NT2/D1 (cell line): Measurements from ENCODE around the gene PRSS1.

Experiments
- DNase-seq: peaks from one replicate; pipeline ENCODE4 v3.0.0-alpha.2; 2011; ENCODE audit warnings: low read depth, low spot score
- H3K27me3 ChIP-seq: 2 replicates; pipeline ENCODE4 v1.6.0; 2011; ENCODE audit warnings: mild to moderate bottlenecking; ENCODE audit not compliant: insufficient read length, insufficient read depth
- H3K36me3 ChIP-seq: 2 replicates; pipeline ENCODE4 v1.6.1; 2011; ENCODE audit warnings: mild to moderate bottlenecking, low read length, mixed read lengths; ENCODE audit not compliant: insufficient read depth, insufficient read length
- H3K4me1 ChIP-seq: 2 replicates; pipeline ENCODE4 v1.5.1; 2011; ENCODE audit not compliant: insufficient read depth, insufficient read length
- H3K4me3 ChIP-seq: 2 replicates; pipeline ENCODE4 v1.5.1; 2011; ENCODE audit warnings: low read depth; ENCODE audit not compliant: insufficient read length
- H3K9ac ChIP-seq: 2 replicates; pipeline ENCODE4 v1.6.0; 2011; ENCODE audit warnings: low read depth; ENCODE audit not compliant: insufficient read length
- H3K9me3 ChIP-seq: 2 replicates; pipeline ENCODE4 v1.5.1; 2011; ENCODE audit warnings: mild to moderate bottlenecking, low read length; ENCODE audit not compliant: insufficient read depth
- SUZ12 ChIP-seq: IDR thresholded peaks from 2 replicates; pipeline ENCODE4 v1.6.1; 2011; ENCODE audit not compliant: insufficient read length, insufficient read depth; ENCODE audit errors: extremely low read depth
- YY1 ChIP-seq: IDR thresholded peaks from 2 replicates; pipeline ENCODE4 v1.6.1; 2011; ENCODE audit not compliant: insufficient read length, insufficient read depth
- ZNF274 ChIP-seq: IDR thresholded peaks from 2 replicates; pipeline ENCODE4 v1.6.1; 2011; ENCODE audit warnings: mild to moderate bottlenecking, low read depth, low read length

Gene PRSS1

GRCh38 chr7:142797391-142798377, 48.4 kb downstream of the PRSS1 start:
- Histone ChIP-seq H3K4me3 (peak overlapping the region; percentile 51), H3K9ac (peak overlapping the region; percentile 85), H3K27me3 (peaks cover 56% of the 10 kb centered on the region), H3K36me3 (peaks cover 6% of the 10 kb centered on the region), H3K4me1 (peaks cover 4% of the 10 kb centered on the region), H3K9me3 (no peaks in the 10 kb centered on the region)
- no peak for DNase-seq
- TF ChIP-seq ZNF274, result no peak
- peak; percentile 53 for TF ChIP-seq SUZ12
- no peak for TF ChIP-seq YY1

GRCh38 chr7:142798451-142799436, 49.5 kb downstream of the PRSS1 start:
- Histone ChIP-seq H3K9ac (no peak overlapping the region), H3K27me3 (peaks cover 56% of the 10 kb centered on the region), H3K36me3 (peaks cover 6% of the 10 kb centered on the region), H3K4me3 (no peak overlapping the region), H3K4me1 (peaks cover 4% of the 10 kb centered on the region), H3K9me3 (no peaks in the 10 kb centered on the region)
- no peak for DNase-seq
- no peak for TF ChIP-seq ZNF274
- no peak for TF ChIP-seq SUZ12
- TF ChIP-seq YY1, result no peak

- Histone ChIP-seq H3K4me3 (no peak overlapping the region), H3K36me3 (peaks cover 6% of the 10 kb centered on the region), H3K4me1 (peaks cover 4% of the 10 kb centered on the region), H3K9me3 (no peaks in the 10 kb centered on the region), H3K27me3 (peaks cover 51% of the 10 kb centered on the region), H3K9ac (no peak overlapping the region)
- no peak for TF ChIP-seq ZNF274
- no peak for TF ChIP-seq YY1
- TF ChIP-seq SUZ12, result no peak
- DNase-seq, result no peak
These were observed 50.2 kb downstream of the PRSS1 start for GRCh38 chr7:142799437-142799835.

GRCh38 chr7:142800088-142800487, 50.8 kb downstream of the PRSS1 start:
- Histone ChIP-seq H3K9ac (no peak overlapping the region), H3K27me3 (peaks cover 45% of the 10 kb centered on the region), H3K36me3 (peaks cover 6% of the 10 kb centered on the region), H3K4me3 (no peak overlapping the region), H3K9me3 (no peaks in the 10 kb centered on the region), H3K4me1 (peaks cover 4% of the 10 kb centered on the region)
- no peak for TF ChIP-seq SUZ12
- TF ChIP-seq YY1, result no peak
- TF ChIP-seq ZNF274, result no peak
- no peak for DNase-seq

- Histone ChIP-seq H3K9me3 (no peaks in the 10 kb centered on the region), H3K4me3 (no peak overlapping the region), H3K9ac (no peak overlapping the region), H3K36me3 (peaks cover 6% of the 10 kb centered on the region), H3K4me1 (peaks cover 1% of the 10 kb centered on the region), H3K27me3 (peaks cover 38% of the 10 kb centered on the region)
- no peak for TF ChIP-seq YY1
- TF ChIP-seq ZNF274, result no peak
- DNase-seq, result no peak
These were observed 51.5 kb downstream of the PRSS1 start for GRCh38 chr7:142800699-142801260.

GRCh38 chr7:142801601-142802295, 52.5 kb downstream of the PRSS1 start:
- Histone ChIP-seq H3K4me3 (no peak overlapping the region), H3K9ac (no peak overlapping the region), H3K4me1 (no peaks in the 10 kb centered on the region), H3K27me3 (peaks cover 29% of the 10 kb centered on the region), H3K36me3 (peaks cover 6% of the 10 kb centered on the region), H3K9me3 (no peaks in the 10 kb centered on the region)
- TF ChIP-seq SUZ12, result no peak
- no peak for TF ChIP-seq YY1
- no peak for TF ChIP-seq ZNF274
- no peak for DNase-seq
